HFFc6 (cell line): Measurements from ENCODE around the gene IAH1. TPM values are rescaled to one million over a fixed set of nuclear protein-coding genes. Genes with fewer than 3 reads are reported as not detected.
A peak's percentile ranks its signal among the peaks of the same experiment; 100 is the strongest.

Experiments used
- DNase-seq: peaks from one replicate; pipeline ENCODE4 v3.0.0-alpha.2; 2018
- H3K27ac Mint-ChIP-seq: 2 replicates; pipeline ENCODE4 v1.8.0; 2020; ENCODE audit warnings: mild to moderate bottlenecking, mixed read lengths
- H3K27me3 Mint-ChIP-seq: 2 replicates; pipeline ENCODE4 v1.8.0; 2021; ENCODE audit warnings: mild to moderate bottlenecking, moderate library complexity, mixed read lengths; ENCODE audit not compliant: insufficient read depth
- H3K36me3 Mint-ChIP-seq: 2 replicates; pipeline ENCODE4 v1.8.0; 2021; ENCODE audit warnings: low read depth, mixed read lengths
- H3K4me1 Mint-ChIP-seq: 2 replicates; pipeline ENCODE4 v1.8.0; 2020; ENCODE audit warnings: low read depth, mixed read lengths
- H3K4me3 Mint-ChIP-seq: 2 replicates; pipeline ENCODE4 v1.8.0; 2020; ENCODE audit warnings: mild to moderate bottlenecking, moderate library complexity, mixed read lengths
- H3K9me3 Mint-ChIP-seq: 2 replicates; pipeline ENCODE4 v1.8.0; 2020; ENCODE audit warnings: mild to moderate bottlenecking, mixed read lengths
- total RNA-seq, 6 experiments: library from RNA; stranded (reverse); fragmentation: NEBNext Ultra II Directional; extraction: Animal tissue kit (Norgen Biotek cat#: 25700); gene quantifications; 2 replicates in 1 of 6; 3 replicates in 5 of 6; pipeline ENCODE4 v1.2.3, GENCODE V29; 2021
- TF ChIP-seq, protein P1 (sequence below): fragments of 200-600 bp; sonication (generic); IDR thresholded peaks from 2 replicates; pipeline ENCODE4 v1.5.0; 2021; ENCODE audit warnings: antibody characterized with exemption, mild to moderate bottlenecking

The IAH1 gene
- total RNA-seq, 6 experiments from 2014 or later: 65.5 to 79.0 (median 71.0) TPM

GRCh38 chr2:9472511-9472910 is 1.8 kb upstream of the IAH1 start:
- TF ChIP-seq, protein P1, sequence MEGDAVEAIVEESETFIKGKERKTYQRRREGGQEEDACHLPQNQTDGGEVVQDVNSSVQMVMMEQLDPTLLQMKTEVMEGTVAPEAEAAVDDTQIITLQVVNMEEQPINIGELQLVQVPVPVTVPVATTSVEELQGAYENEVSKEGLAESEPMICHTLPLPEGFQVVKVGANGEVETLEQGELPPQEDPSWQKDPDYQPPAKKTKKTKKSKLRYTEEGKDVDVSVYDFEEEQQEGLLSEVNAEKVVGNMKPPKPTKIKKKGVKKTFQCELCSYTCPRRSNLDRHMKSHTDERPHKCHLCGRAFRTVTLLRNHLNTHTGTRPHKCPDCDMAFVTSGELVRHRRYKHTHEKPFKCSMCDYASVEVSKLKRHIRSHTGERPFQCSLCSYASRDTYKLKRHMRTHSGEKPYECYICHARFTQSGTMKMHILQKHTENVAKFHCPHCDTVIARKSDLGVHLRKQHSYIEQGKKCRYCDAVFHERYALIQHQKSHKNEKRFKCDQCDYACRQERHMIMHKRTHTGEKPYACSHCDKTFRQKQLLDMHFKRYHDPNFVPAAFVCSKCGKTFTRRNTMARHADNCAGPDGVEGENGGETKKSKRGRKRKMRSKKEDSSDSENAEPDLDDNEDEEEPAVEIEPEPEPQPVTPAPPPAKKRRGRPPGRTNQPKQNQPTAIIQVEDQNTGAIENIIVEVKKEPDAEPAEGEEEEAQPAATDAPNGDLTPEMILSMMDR: no peak
- Mint-ChIP-seq H3K4me1 (peaks cover 19% of the 10 kb centered on the region), H3K27me3 (no peaks in the 10 kb centered on the region; the same call in 1 of the 2 replicates), H3K27ac (no peak overlapping the region), H3K9me3 (no peaks in the 10 kb centered on the region), H3K4me3 (no peak overlapping the region), H3K36me3 (peaks cover 38% of the 10 kb centered on the region)
- DNase-seq: no peak

GRCh38 chr2:9473308-9473984 is 905 bp upstream of the IAH1 start:
- Mint-ChIP-seq H3K9me3 (no peaks in the 10 kb centered on the region), H3K27ac (no peak overlapping the region), H3K36me3 (peaks cover 41% of the 10 kb centered on the region), H3K4me1 (peaks cover 26% of the 10 kb centered on the region), H3K4me3 (peak overlapping the region; percentile 32; the same call in 1 of the 2 replicates), H3K27me3 (no peaks in the 10 kb centered on the region; the same call in 1 of the 2 replicates)
- TF ChIP-seq, protein P1: peak; percentile 29
- DNase-seq: no peak

- H3K4me3 Mint-ChIP-seq: peak overlapping the region; percentile 75
- DNase-seq: no peak
- H3K27ac Mint-ChIP-seq: peak overlapping the region; percentile 61; the same call in 1 of the 2 replicates
- no peaks in the 10 kb centered on the region; the same call in 1 of the 2 replicates for H3K27me3 Mint-ChIP-seq
- H3K36me3 Mint-ChIP-seq: peaks cover 46% of the 10 kb centered on the region
- TF ChIP-seq, protein P1: no peak
- peaks cover 29% of the 10 kb centered on the region for H3K4me1 Mint-ChIP-seq
- no peaks in the 10 kb centered on the region for H3K9me3 Mint-ChIP-seq
These were observed 378 bp upstream of the IAH1 start for GRCh38 chr2:9473985-9474360.

DNA sequence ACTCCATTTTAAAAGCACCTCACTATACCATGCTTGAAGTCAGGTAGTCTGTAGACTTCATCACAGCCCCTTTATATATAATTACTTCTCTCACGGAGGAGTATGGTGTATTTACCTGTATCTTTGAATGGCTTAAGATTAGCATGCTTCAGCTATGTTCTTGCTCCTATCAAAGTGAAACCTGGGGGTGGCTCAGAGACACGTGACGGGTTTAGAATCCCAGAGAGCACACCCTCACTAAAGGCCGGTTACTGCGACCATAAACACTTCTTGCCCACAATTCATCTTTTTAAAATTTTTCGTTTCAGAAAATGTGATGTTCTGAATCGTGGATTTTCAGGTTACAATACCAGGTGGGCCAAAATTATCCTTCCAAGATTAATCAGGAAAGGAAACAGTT is 3.6 kb downstream of the IAH1 start:
- no peak for DNase-seq
- TF ChIP-seq, protein P1: no peak
- Mint-ChIP-seq H3K27ac (no peak overlapping the region), H3K4me1 (peaks cover 49% of the 10 kb centered on the region), H3K36me3 (peaks cover 47% of the 10 kb centered on the region), H3K4me3 (no peak overlapping the region), H3K27me3 (peaks cover 4% of the 10 kb centered on the region; the same call in 1 of the 2 replicates), H3K9me3 (no peaks in the 10 kb centered on the region)

- no peak for DNase-seq
- peaks cover 43% of the 10 kb centered on the region for H3K36me3 Mint-ChIP-seq
- no peak overlapping the region for H3K27ac Mint-ChIP-seq
These were observed 4.2 kb downstream of the IAH1 start for GRCh38 chr2:9478526-9478925.

More at GRCh38 chr2:9478526-9478925, 4.2 kb downstream of the IAH1 start:
- H3K9me3 Mint-ChIP-seq: no peaks in the 10 kb centered on the region
- H3K4me3 Mint-ChIP-seq: no peak overlapping the region
- peaks cover 53% of the 10 kb centered on the region for H3K4me1 Mint-ChIP-seq
- TF ChIP-seq, protein P1: no peak
- H3K27me3 Mint-ChIP-seq: peaks cover 4% of the 10 kb centered on the region
